GM18505 (cell line): ENCODE data around the gene ASGR2.
"Not testable (repeated sequence)": the region's sequence is repeated elsewhere in the genome, so short reads cannot be mapped to it uniquely, and the experiment has no call there.

ENCODE experiments used
- ATAC-seq: cut with Tn5 transposase; IDR thresholded peaks from one replicate; pipeline ENCODE4 v1.9.1; 2021; ENCODE audit not compliant: unreplicated experiment
- POLR2A ChIP-seq: IDR thresholded peaks from 4 replicates; pipeline ENCODE4 v1.6.1; 2011; ENCODE audit warnings: borderline replicate concordance; ENCODE audit not compliant: insufficient read depth, insufficient read length; ENCODE audit errors: extremely low read depth

The ASGR2 gene

GRCh38 chr17:7133424-7133823 is 18.8 kb upstream of the ASGR2 start:
- no peak for TF ChIP-seq POLR2A
- ATAC-seq = no peak

GRCh38 chr17:7132511-7133094 is 18.0 kb upstream of the ASGR2 start:
- peak; percentile 41 for ATAC-seq
- TF ChIP-seq POLR2A = no peak

- TF ChIP-seq POLR2A = no peak
Measured at GRCh38 chr17:7131423-7131791, 16.8 kb upstream of the ASGR2 start.

GRCh38 chr17:7130621-7131422 is 16.2 kb upstream of the ASGR2 start:
- no peak for TF ChIP-seq POLR2A
- no peak for ATAC-seq

More at GRCh38 chr17:7131423-7131791, 16.8 kb upstream of the ASGR2 start:
- no peak for ATAC-seq

- ATAC-seq = no peak
- TF ChIP-seq POLR2A = no peak
Measured at GRCh38 chr17:7129311-7129710, 14.7 kb upstream of the ASGR2 start.

- TF ChIP-seq POLR2A = no peak
Measured at GRCh38 chr17:7128160-7128559, 13.5 kb upstream of the ASGR2 start.

GRCh38 chr17:7127501-7127900 is 12.9 kb upstream of the ASGR2 start:
- ATAC-seq = not testable (repeated sequence)

More at GRCh38 chr17:7128160-7128559, 13.5 kb upstream of the ASGR2 start:
- no peak for ATAC-seq

GRCh38 chr17:7126386-7126785 is 11.8 kb upstream of the ASGR2 start:
- ATAC-seq = not testable (repeated sequence)

GRCh38 chr17:7124923-7125322 is 10.3 kb upstream of the ASGR2 start:
- TF ChIP-seq POLR2A = no peak
- no peak for ATAC-seq

GRCh38 chr17:7123844-7124243 is 9.2 kb upstream of the ASGR2 start:
- no peak for TF ChIP-seq POLR2A
- no peak for ATAC-seq

- no peak for TF ChIP-seq POLR2A
- no peak for ATAC-seq
Measured at GRCh38 chr17:7122381-7122780, 7.8 kb upstream of the ASGR2 start.

GRCh38 chr17:7120635-7121034 is 6.0 kb upstream of the ASGR2 start:
- not testable (repeated sequence) for ATAC-seq

- no peak for TF ChIP-seq POLR2A
- ATAC-seq = no peak
Measured at GRCh38 chr17:7120123-7120522, 5.5 kb upstream of the ASGR2 start.

- no peak for ATAC-seq
- no peak for TF ChIP-seq POLR2A
Measured at GRCh38 chr17:7119314-7119713, 4.7 kb upstream of the ASGR2 start.
